ENCODE results near the gene TAF1B.

TAF1B gene

GRCh38 chr2:9941996-9942390 is 98.7 kb downstream of the TAF1B start:
- DNase-seq (ENCODE audit: low spot score) = no peak

GRCh38 chr2:9944330-9944758 is 101.1 kb downstream of the TAF1B start:
- no peak for DNase-seq (ENCODE audit: low spot score)

GRCh38 chr2:9945596-9945995 is 102.3 kb downstream of the TAF1B start:
- DNase-seq (ENCODE audit: low spot score) = no peak

- no peak for DNase-seq (ENCODE audit: low spot score)
Observed at GRCh38 chr2:9946076-9946475, 102.8 kb downstream of the TAF1B start.

GRCh38 chr2:9946818-9947217 is 103.5 kb downstream of the TAF1B start:
- no peak for DNase-seq (ENCODE audit: low spot score)

- DNase-seq (ENCODE audit: low spot score) = no peak
Observed at GRCh38 chr2:9948721-9949120, 105.4 kb downstream of the TAF1B start.

GRCh38 chr2:9949239-9949991 is 106.1 kb downstream of the TAF1B start:
- DNase-seq (ENCODE audit: low spot score) = no peak

- no peak for DNase-seq (ENCODE audit: low spot score)
Observed at GRCh38 chr2:9949992-9950520, 106.8 kb downstream of the TAF1B start.

- no peak for DNase-seq (ENCODE audit: low spot score)
Observed at GRCh38 chr2:9950521-9951271, 107.4 kb downstream of the TAF1B start.

GRCh38 chr2:9951272-9951521 is 107.9 kb downstream of the TAF1B start:
- no peak for DNase-seq (ENCODE audit: low spot score)

GRCh38 chr2:9951522-9952285 is 108.4 kb downstream of the TAF1B start, which contains the start of gene GRHL1:
Gene GRHL1 (plus strand): TSS chr2:9951693. CDS start chr2:9951834, 141 bp downstream.
- DNase-seq (ENCODE audit: low spot score) = peak; percentile 100

GRCh38 chr2:9952286-9952737 is 109.0 kb downstream of the TAF1B start:
- DNase-seq (ENCODE audit: low spot score) = peak; percentile 35

- no peak for DNase-seq (ENCODE audit: low spot score)
Observed at GRCh38 chr2:9952856-9953503, 109.7 kb downstream of the TAF1B start.

- DNase-seq (ENCODE audit: low spot score) = no peak
Observed at GRCh38 chr2:9954136-9954535, 110.9 kb downstream of the TAF1B start.

GRCh38 chr2:9958057-9958456 is 114.8 kb downstream of the TAF1B start:
- DNase-seq (ENCODE audit: low spot score) = no peak

- DNase-seq (ENCODE audit: low spot score) = no peak
Observed at GRCh38 chr2:9959262-9959661, 116.0 kb downstream of the TAF1B start.

- DNase-seq (ENCODE audit: low spot score) = no peak
Observed at GRCh38 chr2:9961013-9961412, 117.7 kb downstream of the TAF1B start.

GRCh38 chr2:9964334-9964980 is 121.2 kb downstream of the TAF1B start:
- no peak for DNase-seq (ENCODE audit: low spot score)

- DNase-seq (ENCODE audit: low spot score) = no peak
Observed at GRCh38 chr2:9965119-9965822, 122.0 kb downstream of the TAF1B start.

GRCh38 chr2:9966491-9967022 is 123.3 kb downstream of the TAF1B start:
- no peak for DNase-seq (ENCODE audit: low spot score)

Data from iPS-NIHi11 (cell line).